Lung (tissue), 12 donors: ENCODE results near the gene DYNLT3. TPM values are rescaled to one million over a fixed set of nuclear protein-coding genes. Genes with fewer than 3 reads are reported as not detected.

Experiments used
- ATAC-seq: fragments of 200-7000 bp; cut with Tn5 transposase; one replicate; pipeline ENCODE4 v1.9.1; 2020; ENCODE audit warnings: moderate number of reproducible peaks; ENCODE audit not compliant: insufficient read depth, low FRiP score
- DNase-seq, 3 donors: peaks; one replicate each; pipeline ENCODE4 v3.0.0-alpha.2; 2013 to 2017
- H3K27ac ChIP-seq, 2 donors: one replicate each; pipeline ENCODE4 v1.5.1; 2013; ENCODE audit warnings: mild to moderate bottlenecking in 2 of 2, moderate library complexity in 2 of 2, control low read depth in 1 of 2, inconsistent platforms in 1 of 2, low read depth in 1 of 2, low read length in 1 of 2
- H3K27me3 ChIP-seq, 3 donors: one replicate each; pipeline ENCODE4 v1.5.1; 2013; ENCODE audit warnings: low read length in 2 of 3; ENCODE audit not compliant: control insufficient read depth in 3 of 3, insufficient read depth in 3 of 3
- H3K36me3 ChIP-seq, 4 donors: one replicate each; pipeline ENCODE4 v1.5.1; 2013; ENCODE audit warnings: low read length in 4 of 4, mild to moderate bottlenecking in 1 of 4, moderate library complexity in 1 of 4; ENCODE audit not compliant: control insufficient read depth in 4 of 4, insufficient read depth in 4 of 4
- H3K4me1 ChIP-seq, 5 donors: one replicate each; pipeline ENCODE4 v1.5.1; 2013; ENCODE audit warnings: low read length in 5 of 5, mild to moderate bottlenecking in 2 of 5, moderate library complexity in 1 of 5; ENCODE audit not compliant: control insufficient read depth in 5 of 5, insufficient read depth in 5 of 5
- H3K4me3 ChIP-seq: one replicate; pipeline ENCODE4 v1.5.1; 2013; ENCODE audit warnings: mild to moderate bottlenecking, control low read depth, moderate library complexity
- H3K9ac ChIP-seq, 2 donors: one replicate each; pipeline ENCODE4 v1.5.1; 2013; ENCODE audit warnings: low read length in 2 of 2, control low read depth in 1 of 2; ENCODE audit not compliant: insufficient read depth in 1 of 2
- H3K9me3 ChIP-seq, 4 donors: one replicate each; pipeline ENCODE4 v1.5.1; 2013; ENCODE audit warnings: low read length in 3 of 4, mild to moderate bottlenecking in 1 of 4, moderate library complexity in 1 of 4; ENCODE audit not compliant: control insufficient read depth in 4 of 4, insufficient read depth in 3 of 4
- WGBS, 2 donors: extraction: QIAGEN DNeasy Blood & Tissue Kit; methylation state at CpG; one replicate each; pipeline ENCODE4 v1.1.7; 2013; 5-methylcytosine and 5-hydroxymethylcytosine counted together
- polyA plus RNA-seq, 2 donors: library from polyadenylated mRNA; stranded (reverse); fragments of 200-250 nt; gene quantifications; one replicate each; pipeline ENCODE4 v1.2.1, GENCODE V29; 2013
- total RNA-seq, 2 donors: library from RNA; depleted of rRNA in 1 of 2; stranded (reverse); fragments of >200 nt in 1 of 2; gene quantifications; one replicate each; pipeline ENCODE4 v1.2.1, GENCODE V29; 2014 to 2021
- TF ChIP-seq, protein P1 (sequence below): IDR thresholded peaks from 2 replicates; pipeline ENCODE4 v1.5.1; 2012; ENCODE audit warnings: mild to moderate bottlenecking; ENCODE audit errors: control extremely low read depth, extremely low read depth
- donor health status: control.
- donor health status: control.
- donor health status: Bipolar disorder and iron deficiency.
- donor health status: healthy.
- donor health status: DM: yes; HTN: yes; CAD: no.

The DYNLT3 gene
- total and polyA plus RNA-seq, 4 donors: 16.5 to 33.1 (median 18.6) TPM

DNA sequence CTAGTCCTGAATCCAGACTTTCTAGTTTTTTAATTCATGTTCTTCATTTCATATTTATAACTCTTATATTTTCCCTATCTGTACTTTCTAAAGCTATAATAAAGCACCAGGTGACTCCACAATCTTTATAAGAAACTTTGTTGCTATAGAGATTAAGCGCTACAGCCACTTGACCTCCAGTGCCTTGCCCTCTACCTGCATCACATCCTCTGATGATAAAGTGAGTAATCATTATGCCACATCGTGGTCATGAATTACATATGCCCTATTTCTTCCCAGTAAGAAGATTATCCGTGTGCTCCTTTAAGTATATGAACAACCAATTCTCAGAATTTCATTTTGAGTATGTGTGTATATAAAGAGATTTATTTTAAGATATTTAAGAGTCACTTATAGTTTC, 6.8 kb upstream of the DYNLT3 start:
- Histone ChIP-seq H3K36me3 (no peaks in the 10 kb centered on the region), H3K9me3 (peaks cover 0 to 2% (median 0%) of the 10 kb centered on the region in 4 donors), H3K27me3 (peaks cover 5 to 16% (median 12%) of the 10 kb centered on the region in 3 donors), H3K9ac (no peak overlapping the region), H3K27ac (no peak overlapping the region), H3K4me1 (no peaks in the 10 kb centered on the region), H3K4me3 (no peak overlapping the region)
- DNase-seq (no peak), ATAC-seq (no peak)
- TF ChIP-seq, protein P1, sequence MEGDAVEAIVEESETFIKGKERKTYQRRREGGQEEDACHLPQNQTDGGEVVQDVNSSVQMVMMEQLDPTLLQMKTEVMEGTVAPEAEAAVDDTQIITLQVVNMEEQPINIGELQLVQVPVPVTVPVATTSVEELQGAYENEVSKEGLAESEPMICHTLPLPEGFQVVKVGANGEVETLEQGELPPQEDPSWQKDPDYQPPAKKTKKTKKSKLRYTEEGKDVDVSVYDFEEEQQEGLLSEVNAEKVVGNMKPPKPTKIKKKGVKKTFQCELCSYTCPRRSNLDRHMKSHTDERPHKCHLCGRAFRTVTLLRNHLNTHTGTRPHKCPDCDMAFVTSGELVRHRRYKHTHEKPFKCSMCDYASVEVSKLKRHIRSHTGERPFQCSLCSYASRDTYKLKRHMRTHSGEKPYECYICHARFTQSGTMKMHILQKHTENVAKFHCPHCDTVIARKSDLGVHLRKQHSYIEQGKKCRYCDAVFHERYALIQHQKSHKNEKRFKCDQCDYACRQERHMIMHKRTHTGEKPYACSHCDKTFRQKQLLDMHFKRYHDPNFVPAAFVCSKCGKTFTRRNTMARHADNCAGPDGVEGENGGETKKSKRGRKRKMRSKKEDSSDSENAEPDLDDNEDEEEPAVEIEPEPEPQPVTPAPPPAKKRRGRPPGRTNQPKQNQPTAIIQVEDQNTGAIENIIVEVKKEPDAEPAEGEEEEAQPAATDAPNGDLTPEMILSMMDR: no peak
- WGBS, 2 donors: 58 to 86% methylated on average over 3 of the region's 3 CpGs

DNA sequence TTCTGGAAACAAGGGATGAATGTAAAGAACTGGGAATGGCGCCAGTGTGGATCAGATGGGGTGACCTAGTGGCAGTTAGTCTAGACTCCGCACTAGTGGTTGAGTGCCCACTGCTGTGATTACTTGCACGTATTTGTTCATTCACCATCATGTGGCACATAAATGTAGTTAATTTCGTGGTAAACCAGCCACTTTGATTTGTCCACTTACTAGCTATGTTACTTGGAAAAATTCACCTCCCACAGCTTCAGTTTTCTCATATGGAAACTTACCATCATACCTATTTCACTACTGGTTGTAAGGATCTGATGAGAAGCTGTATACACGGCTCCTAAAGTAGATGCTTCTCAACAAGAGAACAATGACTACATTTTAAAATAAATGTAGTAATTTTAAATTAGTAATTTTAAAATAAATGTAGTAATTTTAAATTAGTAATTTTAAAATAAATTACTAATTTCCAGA, 394 bp upstream of the DYNLT3 start:
- Histone ChIP-seq H3K9ac (peak overlapping the region; percentile 41 to 88), H3K27me3 (peaks cover 0 to 10% (median 0%) of the 10 kb centered on the region in 3 donors), H3K36me3 (no peaks in the 10 kb centered on the region), H3K4me3 (peak overlapping the region; percentile 18), H3K4me1 (peaks cover 0 to 5% (median 0%) of the 10 kb centered on the region in 5 donors), H3K27ac (peak overlapping the region; percentile 62 to 89), H3K9me3 (no peaks in the 10 kb centered on the region)
- ATAC-seq (no peak), DNase-seq (no peak)
- TF ChIP-seq, protein P1: no peak
- WGBS, 2 donors: 15 to 36% methylated on average over 5 of the region's 5 CpGs

DNA sequence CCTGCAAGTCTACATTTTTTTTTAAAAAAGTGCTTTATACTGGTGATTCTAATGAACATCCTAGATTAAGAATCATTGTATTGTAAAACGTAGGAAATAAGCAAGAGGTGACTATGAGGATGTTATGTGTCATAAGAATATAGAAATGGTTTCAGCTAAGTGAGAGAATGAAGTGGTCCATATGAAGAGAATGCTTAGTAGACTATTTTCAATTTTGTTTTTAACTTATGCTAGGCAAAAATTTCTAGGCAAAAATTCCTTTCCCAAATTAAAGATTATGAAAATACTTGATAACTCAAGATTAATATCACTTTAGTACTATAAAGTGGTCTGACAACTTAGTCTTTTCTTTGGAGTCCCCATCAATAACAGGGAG, 825 bp downstream of the DYNLT3 start:
- Histone ChIP-seq H3K27ac (peak overlapping the region in 1 of 2 donors; percentile 89), H3K27me3 (peaks cover 0 to 12% (median 0%) of the 10 kb centered on the region in 3 donors), H3K4me3 (peak overlapping the region; percentile 77), H3K4me1 (peaks cover 0 to 5% (median 0%) of the 10 kb centered on the region in 5 donors), H3K9ac (peak overlapping the region in 1 of 2 donors; percentile 62), H3K9me3 (no peaks in the 10 kb centered on the region), H3K36me3 (no peaks in the 10 kb centered on the region)
- TF ChIP-seq, protein P1: no peak
- ATAC-seq: no peak
- WGBS, 2 donors: 23 to 37% methylated on average over 1 of the region's 1 CpG
- DNase-seq: peak in 1 of 3 donors; percentile 34

DNA sequence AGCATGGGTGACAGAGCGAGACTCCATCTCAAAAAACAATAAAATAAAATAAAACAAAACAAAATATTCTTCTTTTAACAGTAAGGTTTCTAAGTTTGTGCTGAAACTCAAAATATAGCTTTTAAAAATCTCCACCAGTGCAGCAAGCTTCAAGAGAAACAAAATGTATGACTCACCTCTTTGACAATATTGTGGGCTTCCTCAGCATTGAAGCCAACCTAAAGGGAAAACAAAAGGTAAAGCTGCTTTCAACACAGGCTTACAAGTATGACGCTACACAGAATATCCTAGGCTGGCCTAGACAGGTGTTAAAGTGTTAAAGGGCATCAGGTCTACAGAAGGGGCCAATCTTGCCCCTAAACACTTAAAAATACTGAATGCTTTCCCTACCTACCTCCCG, 1.2 kb downstream of the DYNLT3 start:
- WGBS, 2 donors: 71 to 84% methylated on average over 3 of the region's 3 CpGs
- peak overlapping the region in 1 of 2 donors; percentile 62 for H3K9ac ChIP-seq
- TF ChIP-seq, protein P1: no peak
- no peaks in the 10 kb centered on the region for H3K36me3 ChIP-seq
- no peak overlapping the region for H3K27ac ChIP-seq
- ATAC-seq (no peak), DNase-seq (no peak)
- peaks cover 0 to 16% (median 0%) of the 10 kb centered on the region in 3 donors for H3K27me3 ChIP-seq
- no peaks in the 10 kb centered on the region for H3K9me3 ChIP-seq
- H3K4me3 ChIP-seq: no peak overlapping the region
- peaks cover 0 to 5% (median 0%) of the 10 kb centered on the region in 5 donors for H3K4me1 ChIP-seq
